Spinal cord (tissue), 10 donors: Measurements from ENCODE around the gene RNLS. TPM values are rescaled to one million over a fixed set of nuclear protein-coding genes. Genes with fewer than 3 reads are reported as not detected.

Experiments
- DNase-seq, 6 donors: peaks; one replicate each; pipeline versions ENCODE4 v3.0.0 to v3.0.0-alpha.2; 2013 to 2015; ENCODE audit warnings: low spot score in 6 of 6, low read depth in 4 of 6
- H3K27ac ChIP-seq: one replicate; pipeline ENCODE4 v1.5.1; 2013; ENCODE audit warnings: low read depth, low read length, control low read depth
- H3K27me3 ChIP-seq: one replicate; pipeline ENCODE4 v1.6.1; 2013; ENCODE audit warnings: low read length; ENCODE audit not compliant: control insufficient read depth, insufficient read depth
- H3K36me3 ChIP-seq: one replicate; pipeline ENCODE4 v1.6.1; 2013; ENCODE audit warnings: low read length; ENCODE audit not compliant: control insufficient read depth, insufficient read depth
- H3K4me1 ChIP-seq: one replicate; pipeline ENCODE4 v1.6.1; 2013; ENCODE audit warnings: low read length; ENCODE audit not compliant: control insufficient read depth, insufficient read depth
- H3K4me3 ChIP-seq: one replicate; pipeline ENCODE4 v1.5.1; 2013; ENCODE audit warnings: low read depth, low read length, control low read depth
- H3K9me3 ChIP-seq: one replicate; pipeline ENCODE4 v1.6.1; 2013; ENCODE audit warnings: low read length; ENCODE audit not compliant: control insufficient read depth, insufficient read depth
- WGBS: methylation state at CpG from one replicate; pipeline ENCODE4 v1.1.5; 2013; ENCODE audit warnings: missing lambda C conversion rate; ENCODE audit not compliant: insufficient coverage; 5-methylcytosine and 5-hydroxymethylcytosine counted together
- polyA plus RNA-seq, 2 donors: library from polyadenylated mRNA; unstranded; fragments of 120-200 nt; gene quantifications; one replicate each; pipeline ENCODE4 v1.2.1, GENCODE V29; 2013; ENCODE audit not compliant: insufficient read length in 2 of 2
- total RNA-seq, 2 donors: library from RNA; depleted of rRNA in 1 of 2; stranded (reverse); fragments of 120-200 nt in 1 of 2; fragments of >200 nt in 1 of 2; gene quantifications; one replicate each; pipeline versions ENCODE4 v1.2.3 to v1.2.4, GENCODE V29; 2013 to 2014
- donor health status: healthy.

Gene RNLS
- total and polyA plus RNA-seq, 4 donors: 6.1 to 16.1 (median 7.7) TPM

DNA sequence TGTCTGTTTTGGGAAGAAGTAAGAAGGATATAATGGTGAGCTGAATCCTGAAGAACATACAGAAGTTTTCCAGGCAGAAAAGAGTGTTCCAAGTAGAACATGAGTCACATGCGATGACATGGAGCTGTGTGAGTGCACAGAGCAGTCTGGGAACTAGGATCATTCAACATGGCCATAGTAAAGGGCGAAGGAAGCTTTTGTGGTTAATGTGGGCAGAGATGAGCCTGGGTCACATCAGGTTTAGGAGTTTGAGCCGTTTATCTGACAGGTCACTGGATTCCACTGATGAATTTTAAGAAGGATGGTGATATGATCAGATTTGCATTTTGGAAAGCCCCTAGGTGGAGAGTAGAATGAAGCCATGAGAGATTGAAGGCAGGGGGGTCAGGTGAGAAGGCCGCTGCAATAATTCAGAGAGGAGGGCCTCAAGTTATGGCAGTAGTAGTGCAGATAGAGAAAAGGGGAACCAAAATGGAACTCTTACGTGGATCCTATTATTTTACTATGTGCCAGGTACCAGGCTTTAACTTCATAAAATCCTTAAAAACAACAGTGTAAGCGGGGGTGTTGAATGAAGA is 171.3 kb downstream of the RNLS start:
- H3K4me3 ChIP-seq: no peak overlapping the region
- no peaks in the 10 kb centered on the region for H3K27me3 ChIP-seq
- no peak overlapping the region for H3K27ac ChIP-seq
- no peaks in the 10 kb centered on the region for H3K9me3 ChIP-seq
- DNase-seq: no peak
- WGBS: 92% methylated on average over 3 of the region's 6 CpGs
- no peaks in the 10 kb centered on the region for H3K36me3 ChIP-seq
- no peaks in the 10 kb centered on the region for H3K4me1 ChIP-seq

DNA sequence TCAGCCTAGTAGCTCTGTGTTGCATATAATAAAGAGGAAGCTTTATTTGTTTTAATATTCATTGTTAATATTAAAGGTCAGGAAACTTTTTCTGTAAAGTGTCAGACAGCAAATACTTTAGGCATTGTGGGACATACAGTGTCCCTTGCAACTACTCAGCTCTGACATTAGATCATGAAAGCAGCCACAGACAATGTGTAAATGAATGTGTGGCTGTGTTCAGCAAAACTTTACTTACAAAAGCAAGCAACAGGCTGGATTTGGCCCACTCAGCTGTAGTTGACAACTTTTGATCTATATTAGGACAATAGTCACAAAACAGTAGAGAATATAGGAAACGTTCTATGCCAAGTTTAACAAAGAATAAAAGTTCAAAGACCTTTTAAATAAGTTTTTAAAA is 173.3 kb downstream of the RNLS start:
- H3K27ac ChIP-seq: no peak overlapping the region
- no peaks in the 10 kb centered on the region for H3K27me3 ChIP-seq
- H3K4me3 ChIP-seq: no peak overlapping the region
- DNase-seq: no peak
- no peaks in the 10 kb centered on the region for H3K4me1 ChIP-seq
- no peaks in the 10 kb centered on the region for H3K9me3 ChIP-seq
- no CpG with 5 or more reads among the region's 1 CpG for WGBS
- no peaks in the 10 kb centered on the region for H3K36me3 ChIP-seq

DNA sequence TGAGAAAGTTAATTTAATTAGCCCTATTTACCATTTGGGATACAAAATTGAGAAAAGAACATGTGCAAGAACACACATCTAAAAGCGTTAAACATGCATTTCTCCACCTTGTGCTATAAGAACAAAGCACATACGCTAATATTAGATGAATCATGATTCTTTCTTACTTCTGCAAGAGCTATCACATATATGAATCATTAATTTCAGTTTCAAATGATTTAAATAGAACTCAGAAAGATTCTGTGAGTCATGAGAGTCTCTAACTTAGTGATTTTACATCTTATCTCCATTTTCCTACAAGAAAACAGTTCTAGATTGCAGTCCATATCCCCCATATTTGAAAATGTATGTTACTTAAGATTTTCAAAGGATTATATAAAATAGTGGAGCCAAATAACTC is 173.9 kb downstream of the RNLS start:
- no peak for DNase-seq
- no peak overlapping the region for H3K4me3 ChIP-seq
- no peaks in the 10 kb centered on the region for H3K9me3 ChIP-seq
- no peaks in the 10 kb centered on the region for H3K36me3 ChIP-seq
- H3K27me3 ChIP-seq: no peaks in the 10 kb centered on the region
- WGBS: no CpG with 5 or more reads among the region's 2 CpGs
- no peaks in the 10 kb centered on the region for H3K4me1 ChIP-seq
- H3K27ac ChIP-seq: no peak overlapping the region

DNA sequence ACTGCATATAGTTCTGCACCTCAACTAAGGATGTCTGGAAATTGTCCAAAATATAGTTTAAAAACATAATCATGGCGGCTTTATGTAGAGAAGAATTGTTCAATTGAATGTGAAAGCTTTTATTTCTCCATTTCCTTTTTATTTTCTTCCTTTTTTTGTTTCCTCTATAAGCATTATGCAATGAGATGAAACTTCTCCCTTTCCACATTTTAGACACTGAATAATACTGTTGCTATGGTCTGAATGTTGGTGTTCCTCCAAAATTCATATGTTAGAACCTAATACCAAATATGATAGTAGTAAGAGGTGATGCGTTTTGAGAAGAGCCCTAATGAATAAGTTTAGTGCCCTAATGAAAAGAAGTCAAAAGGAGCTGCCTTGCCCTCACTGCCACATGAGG is 175.0 kb downstream of the RNLS start:
- H3K27ac ChIP-seq: no peak overlapping the region
- no peaks in the 10 kb centered on the region for H3K9me3 ChIP-seq
- no CpG with 5 or more reads among the region's 2 CpGs for WGBS
- H3K27me3 ChIP-seq: no peaks in the 10 kb centered on the region
- no peaks in the 10 kb centered on the region for H3K4me1 ChIP-seq
- no peak overlapping the region for H3K4me3 ChIP-seq
- H3K36me3 ChIP-seq: no peaks in the 10 kb centered on the region
- no peak for DNase-seq

DNA sequence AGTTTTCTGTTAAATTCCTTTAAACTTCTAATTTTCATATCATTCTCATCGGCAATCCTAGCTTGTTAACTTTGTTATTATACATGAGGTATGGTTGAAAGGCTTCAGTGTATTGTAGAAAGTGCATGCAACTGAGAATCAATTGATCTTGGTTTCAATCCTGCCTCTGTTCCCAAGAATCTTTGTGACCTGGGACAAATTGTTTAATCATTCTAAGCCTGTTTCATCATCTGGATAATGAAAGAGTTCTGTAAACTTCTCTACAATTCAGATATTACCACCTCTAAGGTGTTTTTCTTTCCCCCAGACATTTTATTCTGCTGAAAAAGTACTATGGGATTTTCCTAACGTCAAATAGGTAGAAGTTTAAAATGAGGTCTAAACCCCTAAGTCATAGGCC is 179.0 kb downstream of the RNLS start:
- DNase-seq: no peak
- H3K27me3 ChIP-seq: no peaks in the 10 kb centered on the region
- H3K9me3 ChIP-seq: peaks cover 5% of the 10 kb centered on the region
- no peak overlapping the region for H3K27ac ChIP-seq
- no CpG with 5 or more reads among the region's 2 CpGs for WGBS
- no peaks in the 10 kb centered on the region for H3K4me1 ChIP-seq
- no peaks in the 10 kb centered on the region for H3K36me3 ChIP-seq
- no peak overlapping the region for H3K4me3 ChIP-seq

DNA sequence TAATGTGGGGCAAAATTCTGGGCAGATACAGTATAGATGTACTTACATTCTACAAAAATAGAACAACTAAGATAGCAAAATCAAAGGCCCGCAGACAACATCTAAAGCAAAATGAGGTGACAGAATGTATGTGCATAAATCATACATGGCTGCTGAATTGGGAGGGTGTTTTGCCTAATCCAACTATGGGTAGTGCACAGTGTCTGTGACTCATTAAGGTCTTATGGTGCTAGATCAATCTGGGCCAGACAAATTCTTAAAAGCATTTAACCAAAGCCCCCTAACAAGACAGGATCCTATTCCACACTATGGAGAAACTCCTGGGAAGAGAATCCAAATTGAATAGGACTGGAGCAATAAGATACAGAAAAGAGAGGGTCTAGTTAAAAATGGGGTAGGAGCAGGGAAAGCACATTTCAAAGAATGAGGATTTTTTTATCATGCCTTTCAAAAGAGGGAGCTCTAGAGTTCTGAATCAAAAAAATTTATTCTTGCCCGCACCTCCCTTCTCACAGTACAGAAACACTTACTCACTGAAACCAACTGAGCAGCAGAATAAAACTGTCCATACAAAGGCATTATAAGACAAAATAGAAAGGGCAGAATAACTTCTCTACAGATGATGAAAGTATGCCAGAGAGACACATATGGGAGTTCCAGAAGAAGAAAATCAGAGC is 181.3 kb downstream of the RNLS start:
- H3K4me1 ChIP-seq: no peaks in the 10 kb centered on the region
- H3K36me3 ChIP-seq: no peaks in the 10 kb centered on the region
- DNase-seq: no peak
- H3K27ac ChIP-seq: no peak overlapping the region
- no peaks in the 10 kb centered on the region for H3K27me3 ChIP-seq
- no peak overlapping the region for H3K4me3 ChIP-seq
- no CpG with 5 or more reads among the region's 2 CpGs for WGBS
- peaks cover 5% of the 10 kb centered on the region for H3K9me3 ChIP-seq

DNA sequence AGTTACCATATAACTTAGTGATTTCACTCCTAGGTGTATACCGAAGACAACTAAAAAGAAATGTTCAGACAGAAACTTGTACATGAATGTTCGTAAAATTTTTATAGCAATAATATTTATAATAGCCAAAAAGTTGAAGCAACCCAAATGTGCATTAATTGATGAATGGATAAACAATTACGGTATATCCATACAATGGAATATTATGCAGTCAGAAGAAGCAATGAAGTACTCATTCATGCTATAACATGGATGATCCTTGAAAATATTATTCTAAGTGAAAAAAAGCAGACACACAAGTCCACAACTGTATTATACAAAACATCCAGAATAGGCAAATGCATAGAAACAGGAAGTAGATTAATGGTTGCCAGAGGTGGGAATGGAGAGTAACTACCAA is 183.9 kb downstream of the RNLS start:
- Histone ChIP-seq H3K36me3 (no peaks in the 10 kb centered on the region), H3K27ac (no peak overlapping the region), H3K4me1 (no peaks in the 10 kb centered on the region), H3K27me3 (no peaks in the 10 kb centered on the region), H3K4me3 (no peak overlapping the region), H3K9me3 (peaks cover 14% of the 10 kb centered on the region)
- WGBS: no CpG with 5 or more reads among the region's 3 CpGs
- no peak for DNase-seq

DNA sequence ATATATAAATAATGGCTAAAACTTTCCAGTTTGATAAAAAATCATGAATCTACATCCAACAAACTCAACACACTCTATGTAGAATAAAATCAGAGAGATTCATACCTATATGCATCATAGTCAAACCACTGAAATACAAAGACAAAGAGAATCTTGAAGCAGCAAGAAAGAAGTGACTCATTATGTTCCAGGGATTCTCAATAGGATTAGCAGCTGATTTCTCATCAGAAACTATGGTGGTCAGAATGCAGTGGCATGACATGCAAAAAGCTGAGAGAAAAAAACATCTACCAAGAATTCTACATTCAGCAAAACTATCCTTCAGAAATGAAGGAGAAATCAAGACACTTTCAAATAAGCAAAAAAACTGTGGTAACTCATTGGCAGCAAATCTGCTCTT is 187.4 kb downstream of the RNLS start:
- no peaks in the 10 kb centered on the region for H3K36me3 ChIP-seq
- no peaks in the 10 kb centered on the region for H3K4me1 ChIP-seq
- no peak for DNase-seq
- no peak overlapping the region for H3K27ac ChIP-seq
- no peaks in the 10 kb centered on the region for H3K27me3 ChIP-seq
- no peak overlapping the region for H3K4me3 ChIP-seq
- peaks cover 14% of the 10 kb centered on the region for H3K9me3 ChIP-seq

DNA sequence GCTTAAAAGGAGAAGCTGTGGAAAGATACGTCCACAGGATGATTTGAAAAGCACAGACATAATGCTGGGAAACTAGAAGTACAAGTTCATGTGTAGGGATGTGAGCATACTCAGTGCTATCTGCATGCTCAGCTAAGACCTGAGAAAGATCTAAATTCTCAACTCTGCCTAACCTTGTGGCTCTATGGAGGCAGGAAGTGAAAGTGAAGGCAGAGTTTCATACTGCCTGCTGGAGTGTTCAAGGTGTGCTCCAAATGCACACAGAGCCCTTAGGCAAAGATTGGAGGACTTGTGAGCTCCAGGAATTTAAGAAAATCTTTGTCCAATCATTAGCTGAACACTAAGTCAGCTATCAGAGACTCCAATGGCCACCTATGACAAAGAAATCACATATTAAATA is 190.9 kb downstream of the RNLS start:
- no peak for DNase-seq
- Histone ChIP-seq H3K36me3 (no peaks in the 10 kb centered on the region), H3K9me3 (peaks cover 9% of the 10 kb centered on the region), H3K27me3 (no peaks in the 10 kb centered on the region), H3K4me3 (no peak overlapping the region), H3K4me1 (no peaks in the 10 kb centered on the region), H3K27ac (no peak overlapping the region)
- WGBS: 60% methylated on average over 1 of the region's 1 CpG

DNA sequence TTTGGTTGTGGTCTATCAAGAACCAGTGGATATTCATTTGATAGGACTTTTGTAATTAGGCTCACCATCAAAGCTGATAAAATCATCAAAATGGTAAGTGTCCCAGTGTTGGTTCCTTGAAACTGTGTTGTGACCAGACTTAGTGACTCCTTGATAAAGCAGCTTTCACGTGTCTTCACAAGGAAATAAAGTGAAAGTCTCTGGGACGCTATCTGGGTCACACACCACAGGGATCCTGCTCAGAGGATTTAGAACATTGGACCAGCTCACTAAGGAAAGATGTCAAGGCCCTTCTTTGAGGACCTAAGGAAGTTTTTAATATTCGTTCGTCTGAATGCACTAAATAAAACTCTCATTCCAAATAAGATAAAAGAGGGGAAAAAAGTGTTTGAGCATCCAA is 193.1 kb downstream of the RNLS start:
- no peak overlapping the region for H3K27ac ChIP-seq

More for the DNA sequence above, 193.1 kb downstream of the RNLS start:
- Histone ChIP-seq H3K4me3 (no peak overlapping the region), H3K36me3 (no peaks in the 10 kb centered on the region), H3K9me3 (no peaks in the 10 kb centered on the region), H3K4me1 (peaks cover 5% of the 10 kb centered on the region), H3K27me3 (no peaks in the 10 kb centered on the region)
- no peak for DNase-seq
- 29% methylated on average over 1 of the region's 4 CpGs for WGBS
